Stimulated activated CD8-positive, alpha-beta memory T cell treated with anti-CD3 and anti-CD28 coated beads, Interleukin-7, amount 100 ng/mL, for 4 hours (primary cell): Measurements from ENCODE around the gene GPR15LG.

Source experiments
- DNase-seq, 2 donors: peaks; one replicate each; pipeline ENCODE4 v3.0.0-alpha.2; 2020; ENCODE audit warnings: low read depth in 2 of 2

GPR15LG gene

GRCh38 chr10:84214612-84215235 is 41.1 kb downstream of the GPR15LG start:
- no peak for DNase-seq

- DNase-seq, result no peak
These were observed 43.2 kb downstream of the GPR15LG start for GRCh38 chr10:84216834-84217233.

- no peak for DNase-seq
These were observed 44.1 kb downstream of the GPR15LG start for GRCh38 chr10:84217746-84218145.

GRCh38 chr10:84221916-84222315 is 48.3 kb downstream of the GPR15LG start:
- DNase-seq, result no peak

- no peak for DNase-seq
These were observed 50.9 kb downstream of the GPR15LG start for GRCh38 chr10:84224411-84225028.

GRCh38 chr10:84225427-84226173 is 52.0 kb downstream of the GPR15LG start, which contains the start of gene LRIT2:
Gene LRIT2, minus strand, starts transcription at chr10:84225544. Its CDS starts 24 bp downstream, at chr10:84225520.
- no peak for DNase-seq

- no peak for DNase-seq
These were observed 53.0 kb downstream of the GPR15LG start for GRCh38 chr10:84226616-84227015.

- DNase-seq, result no peak
These were observed 54.2 kb downstream of the GPR15LG start for GRCh38 chr10:84227810-84228209.

- no peak for DNase-seq
These were observed 56.8 kb downstream of the GPR15LG start for GRCh38 chr10:84230359-84230758.

GRCh38 chr10:84232376-84232775 is 58.8 kb downstream of the GPR15LG start:
- DNase-seq, result no peak

GRCh38 chr10:84233940-84234339 is 60.3 kb downstream of the GPR15LG start:
- DNase-seq, result no peak

- DNase-seq, result no peak
These were observed 60.9 kb downstream of the GPR15LG start for GRCh38 chr10:84234479-84234878.
